Naive thymus-derived CD8-positive, alpha-beta T cell (primary cell): Measurements from ENCODE around the gene TMEM74B. TPM values are rescaled to one million over a fixed set of nuclear protein-coding genes. Genes with fewer than 3 reads are reported as not detected.
"Not testable (repeated sequence)": the region's sequence is repeated elsewhere in the genome, so short reads cannot be mapped to it uniquely, and the experiment has no call there.

Experiments
- ATAC-seq, 2 donors: fragments of 150-1000 bp; cut with Tn5 transposase in 1 of 2; sonication (Bioruptor Pico), chemical (Tn5 transposase) in 1 of 2; 1 replicate in 1 of 2; 2 replicates in 1 of 2; pipeline ENCODE4 v1.10.0; 2021; ENCODE audit warnings: mild to moderate bottlenecking in 2 of 2, moderate library complexity in 2 of 2
- POLR2A ChIA-PET: fragments of 350-600 bp; sonication (Branson Sonifier 250); formaldehyde crosslinking; loops from one replicate; lab custom pipeline; 2021; ENCODE audit warnings: antibody characterized with exemption; lab: Charles Lee
- DNase-seq, 10 donors: peaks; one replicate each; pipeline versions ENCODE4 v3.0.0 to v3.0.0-alpha.2; 2020 to 2022
- H3K27ac Mint-ChIP-seq, 10 donors: one replicate each; pipeline ENCODE4 v1.8.0; 2020 to 2022; ENCODE audit warnings: mild to moderate bottlenecking in 10 of 10, mixed read lengths in 10 of 10, moderate library complexity in 4 of 10, inconsistent platforms in 1 of 10
- H3K27me3 Mint-ChIP-seq, 5 donors: one replicate each; pipeline ENCODE4 v1.8.0; 2021 to 2022; ENCODE audit warnings: mixed read lengths in 5 of 5
- H3K36me3 Mint-ChIP-seq, 3 donors: one replicate each; pipeline ENCODE4 v1.8.0; 2020 to 2022; ENCODE audit warnings: mixed read lengths in 3 of 3, mild to moderate bottlenecking in 2 of 3, inconsistent platforms in 1 of 3
- H3K4me1 Mint-ChIP-seq, 4 donors: one replicate each; pipeline ENCODE4 v1.8.0; 2021 to 2022; ENCODE audit warnings: mixed read lengths in 4 of 4
- H3K4me3 Mint-ChIP-seq, 10 donors: one replicate each; pipeline ENCODE4 v1.8.0; 2020 to 2022; ENCODE audit warnings: mild to moderate bottlenecking in 10 of 10, mixed read lengths in 10 of 10, moderate library complexity in 6 of 10, inconsistent platforms in 1 of 10
- H3K9me3 Mint-ChIP-seq, 9 donors: one replicate each; pipeline ENCODE4 v1.8.0; 2020 to 2022; ENCODE audit warnings: mixed read lengths in 9 of 9, mild to moderate bottlenecking in 3 of 9, inconsistent platforms in 1 of 9, moderate library complexity in 1 of 9
- polyA plus RNA-seq, 3 donors: library from polyadenylated mRNA; unstranded; fragments of 300-500 nt; fragmentation: Illumina TruSeq; gene quantifications; one replicate each; pipeline ENCODE4 v1.2.3, GENCODE V29; 2021
- total RNA-seq, 8 experiments: library from RNA in 2 of 8; stranded (reverse) in 2 of 8; gene quantifications; one replicate each; pipeline ENCODE4 v1.2.3 and lab custom pipeline; 2021 to 2026

TMEM74B gene
- total and polyA plus RNA-seq, 5 experiments from 2014 or later: not detected

DNA sequence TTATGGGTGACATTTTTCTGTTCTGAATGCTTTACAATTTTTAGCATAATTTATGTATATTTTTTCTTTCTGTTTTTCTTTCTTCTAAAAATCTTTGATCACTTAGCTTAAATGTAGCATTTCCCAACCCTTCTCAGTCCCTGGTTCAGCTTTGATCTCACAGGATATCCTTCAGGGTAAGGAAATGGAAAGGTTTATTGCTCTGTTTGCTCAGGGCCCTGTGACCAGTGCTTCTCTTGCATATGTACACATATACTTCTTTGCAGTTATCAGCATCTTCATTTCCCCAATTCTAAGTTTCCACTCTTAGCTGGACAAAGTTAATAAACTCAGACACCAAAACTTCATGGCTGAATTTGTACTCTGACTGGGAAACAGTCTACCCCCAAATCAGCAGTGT lies 30.6 kb downstream of the TMEM74B start:
- Mint-ChIP-seq H3K27me3 (no peaks in the 10 kb centered on the region), H3K27ac (no peak overlapping the region)

GRCh38 chr20:1150968-1151367 lies 33.8 kb downstream of the TMEM74B start:
- POLR2A ChIA-PET: no interaction called here
- no peaks in the 10 kb centered on the region for H3K27me3 Mint-ChIP-seq

More for the DNA sequence above, 30.6 kb downstream of the TMEM74B start:
- Mint-ChIP-seq H3K9me3 (peaks cover 0 to 10% (median 4%) of the 10 kb centered on the region in 9 donors), H3K4me1 (peaks cover 5 to 16% (median 12%) of the 10 kb centered on the region in 4 donors), H3K36me3 (peaks cover 10 to 80% (median 55%) of the 10 kb centered on the region in 3 donors), H3K4me3 (no peak overlapping the region)
- ATAC-seq: no peak
- no peak for DNase-seq
- POLR2A ChIA-PET: no interaction called here

DNA sequence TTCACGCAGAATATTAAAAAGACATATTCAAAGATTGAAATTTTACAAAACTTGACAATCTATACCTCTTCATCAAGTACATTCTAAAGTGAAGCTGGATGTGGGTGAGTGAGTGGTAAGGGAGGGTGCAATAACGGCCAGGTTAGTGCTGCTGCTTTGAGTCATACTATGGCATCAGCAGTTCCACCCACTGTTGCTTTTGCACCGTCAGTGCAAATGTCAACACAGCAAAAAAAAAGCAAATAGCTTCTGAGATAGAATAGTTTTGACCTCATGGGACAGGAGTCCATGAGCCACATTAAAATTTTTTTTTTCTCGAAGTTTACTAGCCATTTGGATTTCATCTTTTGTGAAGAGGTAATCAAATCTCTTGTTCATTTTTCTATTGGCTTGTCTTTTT lies 34.6 kb downstream of the TMEM74B start:
- no peak for DNase-seq
- Mint-ChIP-seq H3K27ac (peak overlapping the region in 1 of 10 donors; percentile 1), H3K4me3 (no peak overlapping the region), H3K27me3 (no peaks in the 10 kb centered on the region), H3K36me3 (peaks cover 4 to 90% (median 38%) of the 10 kb centered on the region in 3 donors), H3K9me3 (peaks cover 0 to 3% (median 0%) of the 10 kb centered on the region in 9 donors), H3K4me1 (peaks cover 16 to 42% (median 29%) of the 10 kb centered on the region in 4 donors)
- POLR2A ChIA-PET: no interaction called here
- no peak for ATAC-seq

More at GRCh38 chr20:1150968-1151367, 33.8 kb downstream of the TMEM74B start:
- no peak for DNase-seq
- no peak overlapping the region for H3K27ac Mint-ChIP-seq
- no peak overlapping the region for H3K4me3 Mint-ChIP-seq
- H3K9me3 Mint-ChIP-seq: peaks cover 0 to 7% (median under 1%) of the 10 kb centered on the region in 9 donors
- peaks cover 4 to 90% (median 46%) of the 10 kb centered on the region in 3 donors for H3K36me3 Mint-ChIP-seq
- H3K4me1 Mint-ChIP-seq: peaks cover 15 to 34% (median 25%) of the 10 kb centered on the region in 4 donors
- ATAC-seq: no peak

DNA sequence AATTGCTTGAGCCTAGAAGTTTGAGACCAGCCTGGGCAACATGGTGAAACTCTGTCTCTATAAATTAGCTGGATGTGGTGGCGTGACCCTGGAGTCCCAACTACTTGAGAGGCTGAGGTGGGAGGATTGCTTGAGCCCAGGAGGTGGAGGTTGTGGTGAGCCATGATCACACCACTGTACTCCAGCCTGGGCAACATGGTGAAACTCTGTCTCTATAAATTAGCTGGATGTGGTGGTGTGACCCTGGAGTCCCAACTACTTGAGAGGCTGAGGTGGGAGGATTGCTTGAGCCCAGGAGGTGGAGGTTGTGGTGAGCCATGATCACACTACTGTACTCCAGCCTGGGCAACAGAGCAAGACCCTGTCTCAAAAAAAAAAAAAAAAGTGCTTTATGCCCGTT lies 35.0 kb downstream of the TMEM74B start:
- Mint-ChIP-seq H3K4me1 (peaks cover 16 to 44% (median 30%) of the 10 kb centered on the region in 4 donors), H3K36me3 (peaks cover 4 to 89% (median 36%) of the 10 kb centered on the region in 3 donors), H3K27ac (peak overlapping the region in 2 of 10 donors; percentile 1 to 11)
- H3K27me3 Mint-ChIP-seq, H3K9me3 Mint-ChIP-seq, H3K4me3 Mint-ChIP-seq, ATAC-seq, POLR2A ChIA-PET, DNase-seq: not testable (repeated sequence)

DNA sequence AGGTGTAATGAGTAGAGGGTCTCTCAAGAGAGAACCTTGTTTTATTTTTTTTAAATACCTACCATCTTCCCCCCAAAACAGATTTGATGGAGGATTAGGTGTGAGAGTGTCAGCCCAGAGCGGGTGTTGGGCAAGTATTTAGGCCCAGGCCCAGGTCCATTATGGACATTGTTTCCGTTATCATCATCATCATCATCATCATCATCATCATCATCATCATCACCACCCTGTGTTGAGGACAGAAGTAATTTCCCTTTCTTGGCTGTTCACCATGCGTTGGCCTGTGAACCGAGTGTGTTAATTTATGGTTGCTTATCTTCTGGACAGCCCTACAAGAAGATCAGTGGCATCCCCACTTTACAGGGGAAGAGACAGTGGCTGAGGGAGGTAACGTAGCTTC lies 37.8 kb downstream of the TMEM74B start:
- no peak for DNase-seq
- ATAC-seq: no peak
- Mint-ChIP-seq H3K27ac (peak overlapping the region in 1 of 10 donors; percentile 2), H3K27me3 (no peaks in the 10 kb centered on the region), H3K9me3 (no peaks in the 10 kb centered on the region), H3K4me3 (no peak overlapping the region), H3K4me1 (peaks cover 18 to 39% (median 29%) of the 10 kb centered on the region in 4 donors), H3K36me3 (peaks cover 0 to 91% (median 25%) of the 10 kb centered on the region in 3 donors)
- POLR2A ChIA-PET: no interaction called here

GRCh38 chr20:1144401-1145172 lies 40.2 kb downstream of the TMEM74B start:
- Mint-ChIP-seq H3K27me3 (no peaks in the 10 kb centered on the region), H3K9me3 (no peaks in the 10 kb centered on the region), H3K4me1 (peaks cover 15 to 40% (median 21%) of the 10 kb centered on the region in 4 donors), H3K36me3 (peaks cover 8 to 92% (median 41%) of the 10 kb centered on the region in 3 donors), H3K27ac (no peak overlapping the region), H3K4me3 (no peak overlapping the region)
- no peak for DNase-seq
- POLR2A ChIA-PET: no interaction called here
- ATAC-seq: no peak

DNA sequence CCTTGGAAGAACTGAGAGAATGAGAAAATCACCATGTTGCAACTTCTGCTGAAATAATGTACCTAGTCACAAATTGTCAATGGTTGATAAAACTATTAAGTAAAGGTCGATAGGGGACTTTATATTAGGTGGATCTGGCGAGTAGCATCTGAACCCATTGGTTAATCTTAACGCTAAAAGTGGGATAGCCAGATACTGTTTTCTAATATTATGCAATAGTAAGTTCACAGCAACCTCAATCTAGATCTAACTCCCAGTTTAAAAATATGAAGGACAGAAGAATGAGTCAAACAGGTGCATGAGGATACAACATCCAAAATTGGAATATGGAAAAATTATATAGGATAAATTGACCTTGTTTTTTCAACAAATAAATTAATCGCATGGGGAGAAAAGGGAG lies 47.5 kb downstream of the TMEM74B start:
- peaks cover 18 to 97% (median 51%) of the 10 kb centered on the region in 3 donors for H3K36me3 Mint-ChIP-seq
- POLR2A ChIA-PET: no interaction called here
- H3K4me3 Mint-ChIP-seq: no peak overlapping the region
- DNase-seq (no peak), ATAC-seq (no peak)
- peaks cover 12 to 26% (median 19%) of the 10 kb centered on the region in 4 donors for H3K4me1 Mint-ChIP-seq
- H3K9me3 Mint-ChIP-seq: peaks cover 0 to 1% (median 0%) of the 10 kb centered on the region in 9 donors
- H3K27me3 Mint-ChIP-seq: no peaks in the 10 kb centered on the region
- H3K27ac Mint-ChIP-seq: peak overlapping the region in 1 of 10 donors; percentile 28

- DNase-seq: no peak
- H3K36me3 Mint-ChIP-seq: peaks cover 23 to 100% (median 59%) of the 10 kb centered on the region in 3 donors
- peaks cover 0 to 1% (median 0%) of the 10 kb centered on the region in 9 donors for H3K9me3 Mint-ChIP-seq
- peak overlapping the region in 1 of 10 donors; percentile 15 for H3K27ac Mint-ChIP-seq
- POLR2A ChIA-PET: no interaction called here
- ATAC-seq: no peak
- H3K4me3 Mint-ChIP-seq: no peak overlapping the region
- H3K27me3 Mint-ChIP-seq: no peaks in the 10 kb centered on the region
- peaks cover 23 to 45% (median 40%) of the 10 kb centered on the region in 4 donors for H3K4me1 Mint-ChIP-seq
These were observed 49.9 kb downstream of the TMEM74B start for GRCh38 chr20:1134836-1135235.

DNA sequence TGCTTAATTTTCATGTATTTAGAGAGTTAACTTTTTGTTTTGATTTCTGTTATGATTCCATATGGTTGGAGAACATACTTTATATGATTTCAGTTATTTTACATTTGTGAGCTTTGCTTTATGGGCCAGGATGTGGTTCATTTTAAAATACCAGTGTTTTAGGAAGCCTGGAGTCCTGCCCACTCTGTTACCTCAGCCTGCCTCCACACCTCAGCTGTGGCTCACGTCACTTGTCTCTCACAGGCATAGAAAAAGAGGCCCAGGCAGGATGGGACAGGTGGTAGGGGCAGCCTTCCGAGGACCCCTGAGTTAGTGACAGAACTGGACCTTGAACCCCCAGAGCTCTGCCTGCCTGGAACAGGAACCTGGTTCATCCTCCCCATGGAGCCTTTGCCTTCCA lies 50.4 kb downstream of the TMEM74B start:
- Mint-ChIP-seq H3K27me3 (no peaks in the 10 kb centered on the region), H3K4me1 (peaks cover 24 to 48% (median 41%) of the 10 kb centered on the region in 4 donors), H3K4me3 (no peak overlapping the region)

DNA sequence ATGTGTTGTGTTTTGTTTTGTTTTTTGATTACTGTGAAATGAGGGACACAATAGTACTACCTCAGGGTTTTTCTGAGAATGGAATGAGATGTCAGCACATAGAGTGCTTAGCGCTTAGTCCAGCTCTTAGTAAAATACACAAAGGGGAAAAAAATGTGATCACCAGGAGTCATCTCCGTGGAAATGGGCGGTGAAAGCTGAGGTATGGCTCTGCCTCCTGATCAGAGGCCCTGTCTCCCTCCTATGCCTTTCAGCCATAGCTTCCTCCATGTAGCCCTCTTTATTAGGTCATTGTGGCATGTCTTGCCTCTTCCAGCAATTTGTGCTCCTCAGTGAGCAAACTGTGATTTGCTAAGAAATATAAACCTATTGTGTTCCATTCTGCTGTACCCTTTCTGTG lies 53.4 kb downstream of the TMEM74B start:
- peaks cover 0 to 1% (median 0%) of the 10 kb centered on the region in 9 donors for H3K9me3 Mint-ChIP-seq
- H3K27me3 Mint-ChIP-seq: no peaks in the 10 kb centered on the region
- peaks cover 25 to 99% (median 68%) of the 10 kb centered on the region in 3 donors for H3K36me3 Mint-ChIP-seq
- H3K27ac Mint-ChIP-seq: peak overlapping the region in 2 of 10 donors; percentile 25
- H3K4me1 Mint-ChIP-seq: peaks cover 28 to 49% (median 41%) of the 10 kb centered on the region in 4 donors
- ATAC-seq (no peak), DNase-seq (no peak)
- POLR2A ChIA-PET: interaction anchor here (0.7 kb wide), 1 partner anchor 75 kb away, joined by 5 read pairs; no protein-coding TSS in a partner anchor
- H3K4me3 Mint-ChIP-seq: peak overlapping the region in 2 of 10 donors; percentile 8 to 10

More for the DNA sequence above, 50.4 kb downstream of the TMEM74B start:
- peaks cover 23 to 100% (median 59%) of the 10 kb centered on the region in 3 donors for H3K36me3 Mint-ChIP-seq
- DNase-seq (no peak), ATAC-seq (no peak)
- H3K9me3 Mint-ChIP-seq: peaks cover 0 to 1% (median 0%) of the 10 kb centered on the region in 9 donors
- peak overlapping the region in 1 of 10 donors; percentile 14 for H3K27ac Mint-ChIP-seq
- POLR2A ChIA-PET: no interaction called here

DNA sequence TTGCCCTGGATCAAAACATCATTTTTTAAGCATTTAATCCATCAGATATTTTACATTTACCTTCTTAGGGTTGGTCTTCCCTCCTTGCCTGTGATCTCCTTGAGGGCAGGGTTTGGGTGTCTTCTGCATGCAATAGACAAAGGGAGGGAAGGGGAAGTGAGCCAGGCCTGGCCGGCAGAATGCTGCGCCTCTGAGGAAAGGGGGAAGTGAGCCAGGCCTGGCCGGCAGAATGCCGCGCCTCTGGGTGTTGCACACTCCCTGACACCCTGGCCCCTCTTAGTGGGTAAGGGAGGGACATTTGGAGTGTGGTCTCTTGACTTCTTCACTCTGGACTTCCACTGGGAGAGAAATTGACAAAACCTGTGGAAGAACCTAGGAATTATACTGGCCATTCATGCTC lies 53.9 kb downstream of the TMEM74B start:
- Mint-ChIP-seq H3K4me1 (peaks cover 30 to 52% (median 45%) of the 10 kb centered on the region in 4 donors), H3K36me3 (peaks cover 29 to 99% (median 67%) of the 10 kb centered on the region in 3 donors), H3K27ac (peak overlapping the region in 3 of 10 donors; percentile 11 to 45 (median 25)), H3K4me3 (no peak overlapping the region), H3K27me3 (no peaks in the 10 kb centered on the region), H3K9me3 (peaks cover 0 to 1% (median 0%) of the 10 kb centered on the region in 9 donors)
- DNase-seq (no peak), ATAC-seq (no peak)
- POLR2A ChIA-PET: no interaction called here
